ENCODE data around the gene PHACTR3. TPM values are rescaled to one million over a fixed set of nuclear protein-coding genes. Genes with fewer than 3 reads are reported as not detected.

Gene PHACTR3
- total and polyA plus RNA-seq, 2 experiments from 2014 or later = 0.45 to 0.61 TPM

DNA sequence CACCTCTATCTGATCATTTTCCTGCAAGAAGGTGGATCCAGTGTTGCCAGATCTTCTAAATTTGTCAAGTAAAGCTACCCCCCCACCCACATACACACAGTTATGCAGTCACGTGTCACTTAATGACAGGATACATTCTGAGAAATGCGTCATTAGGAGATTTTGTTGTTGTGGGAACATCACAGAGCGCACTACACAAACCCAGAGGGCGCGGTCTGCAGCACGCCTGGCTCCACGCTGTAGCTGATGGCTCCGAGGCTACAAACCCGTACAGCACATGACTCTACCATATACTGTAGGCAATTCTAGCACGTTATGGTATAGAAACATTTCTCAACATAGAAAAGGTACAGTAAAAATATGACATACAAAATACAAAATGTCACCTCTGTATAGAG lies 202.2 kb downstream of the PHACTR3 start:
- no peak overlapping the region for H3K27ac Mint-ChIP-seq
- H3K4me1 ChIP-seq (ENCODE audit: insufficient read depth) = no peaks in the 10 kb centered on the region
- peaks cover 6% of the 10 kb centered on the region for H3K27me3 Mint-ChIP-seq (ENCODE audit: insufficient read depth, low read depth, poor library complexity)
- no peak overlapping the region for H3K4me3 Mint-ChIP-seq
- TF ChIP-seq POLR2AphosphoS5 (IDR thresholded peaks at IDR 0.05; ENCODE audit: low read depth) (no peak), JUNB (IDR thresholded peaks at IDR 0.05; ENCODE audit: unreplicated experiment) (no peak), CREB1 (CRISPR knock-in tag; IDR thresholded peaks at IDR 0.05; ENCODE audit: low read depth) (no peak), ZNF114 (CRISPR knock-in tag; IDR thresholded peaks at IDR 0.05) (no peak), EZH2phosphoT487 (IDR thresholded peaks at IDR 0.05; ENCODE audit: unreplicated experiment) (no peak), ZNF331 (CRISPR knock-in tag; IDR thresholded peaks at IDR 0.05; ENCODE audit: low read depth) (no peak), NANOG (IDR thresholded peaks at IDR 0.05; ENCODE audit: borderline replicate concordance) (no peak), EZH2 (IDR thresholded peaks at IDR 0.05; ENCODE audit: low read depth, unreplicated experiment) (no peak), REST (IDR thresholded peaks at IDR 0.05; ENCODE audit: unreplicated experiment) (no peak), STAT1 (IDR thresholded peaks at IDR 0.05; ENCODE audit: unreplicated experiment) (no peak), ZNF462 (CRISPR knock-in tag; IDR thresholded peaks at IDR 0.05) (no peak)
- TF ChIP-seq, protein P1, sequence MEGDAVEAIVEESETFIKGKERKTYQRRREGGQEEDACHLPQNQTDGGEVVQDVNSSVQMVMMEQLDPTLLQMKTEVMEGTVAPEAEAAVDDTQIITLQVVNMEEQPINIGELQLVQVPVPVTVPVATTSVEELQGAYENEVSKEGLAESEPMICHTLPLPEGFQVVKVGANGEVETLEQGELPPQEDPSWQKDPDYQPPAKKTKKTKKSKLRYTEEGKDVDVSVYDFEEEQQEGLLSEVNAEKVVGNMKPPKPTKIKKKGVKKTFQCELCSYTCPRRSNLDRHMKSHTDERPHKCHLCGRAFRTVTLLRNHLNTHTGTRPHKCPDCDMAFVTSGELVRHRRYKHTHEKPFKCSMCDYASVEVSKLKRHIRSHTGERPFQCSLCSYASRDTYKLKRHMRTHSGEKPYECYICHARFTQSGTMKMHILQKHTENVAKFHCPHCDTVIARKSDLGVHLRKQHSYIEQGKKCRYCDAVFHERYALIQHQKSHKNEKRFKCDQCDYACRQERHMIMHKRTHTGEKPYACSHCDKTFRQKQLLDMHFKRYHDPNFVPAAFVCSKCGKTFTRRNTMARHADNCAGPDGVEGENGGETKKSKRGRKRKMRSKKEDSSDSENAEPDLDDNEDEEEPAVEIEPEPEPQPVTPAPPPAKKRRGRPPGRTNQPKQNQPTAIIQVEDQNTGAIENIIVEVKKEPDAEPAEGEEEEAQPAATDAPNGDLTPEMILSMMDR (conservative IDR thresholded peaks at IDR 0.05; ENCODE audit: low read depth in 2 of 2) = no peak
- TF ChIP-seq, protein P2, sequence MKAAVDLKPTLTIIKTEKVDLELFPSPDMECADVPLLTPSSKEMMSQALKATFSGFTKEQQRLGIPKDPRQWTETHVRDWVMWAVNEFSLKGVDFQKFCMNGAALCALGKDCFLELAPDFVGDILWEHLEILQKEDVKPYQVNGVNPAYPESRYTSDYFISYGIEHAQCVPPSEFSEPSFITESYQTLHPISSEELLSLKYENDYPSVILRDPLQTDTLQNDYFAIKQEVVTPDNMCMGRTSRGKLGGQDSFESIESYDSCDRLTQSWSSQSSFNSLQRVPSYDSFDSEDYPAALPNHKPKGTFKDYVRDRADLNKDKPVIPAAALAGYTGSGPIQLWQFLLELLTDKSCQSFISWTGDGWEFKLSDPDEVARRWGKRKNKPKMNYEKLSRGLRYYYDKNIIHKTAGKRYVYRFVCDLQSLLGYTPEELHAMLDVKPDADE (IDR thresholded peaks at IDR 0.05) = no peak
- no peaks in the 10 kb centered on the region for H3K9me2 ChIP-seq (ENCODE audit: insufficient read depth)
- no peaks in the 10 kb centered on the region for H3K79me2 ChIP-seq (replicated peaks; ENCODE audit: insufficient read depth)
- H3K27me3 ChIP-seq (ENCODE audit: insufficient read depth) = no peaks in the 10 kb centered on the region
- no peaks in the 10 kb centered on the region for H3K36me3 ChIP-seq (ENCODE audit: insufficient read depth)
- no peak for DNase-seq (ENCODE audit: low spot score)
- H3K4me2 ChIP-seq = no peak overlapping the region
- ATAC-seq = no peak
- H4K20me1 ChIP-seq (replicated peaks; ENCODE audit: insufficient read depth) = no peaks in the 10 kb centered on the region
- no peak overlapping the region for H3K27ac ChIP-seq (ENCODE audit: low read depth)
- H3F3A ChIP-seq (replicated peaks; ENCODE audit: low read depth) = no peaks in the 10 kb centered on the region
- H3K4me3 ChIP-seq = no peak overlapping the region
- peaks cover 9% of the 10 kb centered on the region for H3K4me1 Mint-ChIP-seq
- no peak overlapping the region for H2AFZ ChIP-seq
- peaks cover 5% of the 10 kb centered on the region; the same call in 2 of the 3 replicates for H3K9me3 Mint-ChIP-seq
- no peaks in the 10 kb centered on the region for H3K36me3 Mint-ChIP-seq (ENCODE audit: low read depth)
